ENCODE data around the gene TLCD1.

GRCh38 chr17:28746611-28747050 is 20.6 kb upstream of the TLCD1 start:
- TF ChIP-seq CTCF (IDR thresholded peaks at IDR 0.05; ENCODE audit: extremely low read depth in 1 of 2, insufficient read depth in 1 of 2, low read depth in 1 of 2, low read length in 2 of 2) = no peak
- TF ChIP-seq POLR2A (IDR thresholded peaks at IDR 0.05; ENCODE audit: low read depth, low read length) = no peak
- TF ChIP-seq EZH2 (IDR thresholded peaks at IDR 0.05; ENCODE audit: borderline replicate concordance, low read depth, low read length, severe bottlenecking) = no peak
- TF ChIP-seq FOS (IDR thresholded peaks at IDR 0.05; ENCODE audit: borderline replicate concordance, insufficient read depth, low read length) = no peak
- no peak for TF ChIP-seq MAX (IDR thresholded peaks at IDR 0.05; ENCODE audit: insufficient read depth, insufficient read length)
- TF ChIP-seq POLR2AphosphoS5 (IDR thresholded peaks at IDR 0.05; ENCODE audit: insufficient read depth, low read depth, low read length) = no peak
- no peak for TF ChIP-seq GATA2 (IDR thresholded peaks at IDR 0.05; ENCODE audit: insufficient read depth, insufficient read length, low read depth, low read length)
- TF ChIP-seq JUN (IDR thresholded peaks at IDR 0.05; ENCODE audit: borderline replicate concordance, insufficient read depth, insufficient read length, low read depth) = no peak
- TF ChIP-seq MYC (IDR thresholded peaks at IDR 0.05; ENCODE audit: low read depth, low read length) = no peak
